Activated CD4-positive, alpha-beta T cell treated with anti-CD3 and anti-CD28 coated beads, Interleukin-2, amount 50 U/mL, for 24 hours (primary cell): ENCODE results near the gene PALM.
A peak's percentile ranks its signal among the peaks of the same experiment; 100 is the strongest.
"Not testable (repeated sequence)": the region's sequence is repeated elsewhere in the genome, so short reads cannot be mapped to it uniquely, and the experiment has no call there.

Experiments used
- DNase-seq, 2 donors: peaks; one replicate each; pipeline ENCODE4 v3.0.0-alpha.2; 2020; ENCODE audit warnings: low read depth in 1 of 2, low spot score in 1 of 2

Gene PALM

DNA sequence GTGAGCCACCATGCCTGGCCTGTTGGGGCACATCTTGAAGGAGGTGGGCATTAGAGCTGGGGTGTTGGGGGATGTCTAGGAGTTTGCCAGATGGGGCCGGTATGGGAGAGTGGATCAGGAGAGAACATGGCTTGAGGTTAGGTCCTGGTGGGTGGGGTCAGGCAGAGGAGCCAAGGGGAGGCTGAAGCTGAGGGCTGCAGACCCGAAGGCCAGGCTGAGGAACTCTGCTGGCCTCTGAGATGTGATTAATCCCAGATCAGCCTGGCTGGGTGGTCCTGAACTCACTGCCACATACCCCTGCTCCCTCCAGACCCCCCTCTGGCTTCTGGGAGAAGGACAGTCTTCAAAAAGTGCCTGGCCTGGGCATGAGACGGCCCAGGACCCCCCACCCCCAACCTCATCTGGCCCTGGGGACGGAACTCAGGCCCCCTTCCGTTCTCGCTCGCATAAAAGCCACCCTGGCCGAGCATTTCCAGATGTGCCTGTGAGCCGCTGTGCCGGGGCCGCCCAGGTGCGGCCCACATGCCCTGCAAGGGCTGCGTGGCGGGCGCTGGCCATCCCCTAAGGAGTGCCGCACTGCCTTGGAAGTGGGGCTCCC lies 29.8 kb upstream of the PALM start:
- no peak for DNase-seq

- no peak for DNase-seq
Measured at GRCh38 chr19:679418-680286, 29.1 kb upstream of the PALM start.

DNA sequence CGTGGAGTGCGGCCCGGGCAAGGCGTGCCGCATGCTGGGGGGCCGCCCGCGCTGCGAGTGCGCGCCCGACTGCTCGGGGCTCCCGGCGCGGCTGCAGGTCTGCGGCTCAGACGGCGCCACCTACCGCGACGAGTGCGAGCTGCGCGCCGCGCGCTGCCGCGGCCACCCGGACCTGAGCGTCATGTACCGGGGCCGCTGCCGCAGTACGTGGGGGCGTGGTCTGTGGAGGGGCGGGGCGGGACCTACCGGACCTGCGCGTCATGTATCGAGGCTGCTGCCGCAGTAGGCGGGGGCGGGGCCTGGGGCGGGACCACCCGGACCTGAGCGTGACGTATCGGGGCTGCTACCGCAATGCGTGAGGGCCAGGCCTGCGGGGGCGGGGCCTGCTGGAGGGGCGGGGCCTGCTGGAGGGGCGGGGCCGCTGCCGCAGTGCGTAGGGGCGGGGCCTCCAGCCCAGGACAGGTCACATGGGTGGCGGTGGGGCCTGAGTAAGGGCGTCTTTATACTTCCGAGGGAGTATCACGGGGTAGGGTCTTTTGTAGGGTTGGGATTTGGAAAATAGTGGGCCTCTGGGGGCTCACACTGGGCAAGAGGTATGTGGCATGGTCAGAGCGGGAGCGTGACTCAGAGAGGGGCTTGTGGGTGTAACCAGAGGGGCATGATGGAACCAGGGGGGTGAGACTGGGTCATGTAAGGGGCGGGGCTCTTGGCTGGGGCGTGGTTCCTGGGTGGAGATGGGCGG lies 28.3 kb upstream of the PALM start:
- DNase-seq: peak; percentile 99 to 100

GRCh38 chr19:681029-682019 lies 27.4 kb upstream of the PALM start:
- DNase-seq: peak in 1 of 2 donors; percentile 94

DNA sequence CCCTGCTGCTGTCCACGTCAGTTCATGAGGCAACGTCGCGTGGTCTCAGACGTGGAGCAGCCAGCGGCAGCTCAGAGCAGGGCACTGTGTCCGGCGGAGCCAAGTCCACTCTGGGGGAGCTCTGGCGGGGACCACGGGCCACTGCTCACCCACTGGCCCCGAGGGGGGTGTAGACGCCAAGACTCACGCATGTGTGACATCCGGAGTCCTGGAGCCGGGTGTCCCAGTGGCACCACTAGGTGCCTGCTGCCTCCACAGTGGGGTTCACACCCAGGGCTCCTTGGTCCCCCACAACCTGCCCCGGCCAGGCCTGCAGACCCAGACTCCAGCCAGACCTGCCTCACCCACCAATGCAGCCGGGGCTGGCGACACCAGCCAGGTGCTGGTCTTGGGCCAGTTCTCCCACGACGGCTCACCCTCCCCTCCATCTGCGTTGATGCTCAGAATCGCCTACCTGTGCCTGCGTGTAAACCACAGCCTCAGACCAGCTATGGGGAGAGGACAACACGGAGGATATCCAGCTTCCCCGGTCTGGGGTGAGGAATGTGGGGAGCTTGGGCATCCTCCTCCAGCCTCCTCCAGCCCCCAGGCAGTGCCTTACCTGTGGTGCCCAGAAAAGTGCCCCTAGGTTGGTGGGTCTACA lies 25.9 kb upstream of the PALM start:
- DNase-seq: no peak

DNA sequence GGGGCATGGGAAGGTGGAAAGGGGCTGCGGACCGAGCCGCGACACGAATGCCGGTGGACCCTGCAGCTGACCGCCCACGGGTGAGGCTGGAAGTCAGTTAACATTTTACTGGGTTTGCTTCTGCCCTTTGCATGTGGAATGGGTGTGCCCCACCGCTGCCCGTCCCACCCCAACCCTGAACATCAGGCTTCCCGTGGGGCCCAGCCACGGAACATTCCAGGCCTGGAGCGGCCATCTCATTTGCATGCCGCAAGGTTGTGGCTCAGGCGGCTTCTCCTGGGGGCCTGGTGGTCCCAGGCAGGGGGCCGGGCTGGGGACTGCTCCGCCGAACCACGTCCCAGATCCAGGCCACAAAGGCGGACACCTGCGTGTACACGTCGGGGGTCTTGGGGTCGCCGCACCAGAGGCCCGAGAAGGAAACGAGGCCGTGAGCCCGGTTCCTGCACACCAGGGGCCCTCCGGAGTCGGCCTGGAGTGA lies 23.2 kb upstream of the PALM start:
- DNase-seq: no peak

GRCh38 chr19:686589-687297 lies 22.0 kb upstream of the PALM start:
- DNase-seq: no peak

GRCh38 chr19:687569-688166 lies 21.1 kb upstream of the PALM start:
- DNase-seq: no peak

GRCh38 chr19:688214-688613 lies 20.5 kb upstream of the PALM start:
- no peak for DNase-seq

GRCh38 chr19:688992-689391 lies 19.7 kb upstream of the PALM start:
- no peak for DNase-seq

DNA sequence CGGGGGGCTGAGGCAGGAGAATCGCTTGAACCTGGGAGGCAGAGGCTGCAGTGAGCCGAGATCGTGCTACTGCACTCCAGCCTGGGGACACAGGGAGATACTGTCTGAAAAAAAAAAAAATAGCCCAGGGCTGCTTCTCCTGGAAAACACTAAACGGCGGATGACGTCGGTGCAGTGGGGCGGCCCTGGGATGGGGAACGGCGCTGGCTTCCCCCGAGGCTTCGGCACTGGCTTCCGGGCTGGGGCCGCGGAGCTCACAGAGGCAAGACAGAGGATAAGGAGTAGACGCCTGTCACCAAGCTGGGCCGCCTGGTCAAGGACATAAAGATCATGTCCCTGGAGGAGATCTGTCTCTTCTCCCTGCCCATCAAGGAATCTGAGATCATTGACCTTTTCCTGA lies 18.5 kb upstream of the PALM start:
- no peak for DNase-seq

DNA sequence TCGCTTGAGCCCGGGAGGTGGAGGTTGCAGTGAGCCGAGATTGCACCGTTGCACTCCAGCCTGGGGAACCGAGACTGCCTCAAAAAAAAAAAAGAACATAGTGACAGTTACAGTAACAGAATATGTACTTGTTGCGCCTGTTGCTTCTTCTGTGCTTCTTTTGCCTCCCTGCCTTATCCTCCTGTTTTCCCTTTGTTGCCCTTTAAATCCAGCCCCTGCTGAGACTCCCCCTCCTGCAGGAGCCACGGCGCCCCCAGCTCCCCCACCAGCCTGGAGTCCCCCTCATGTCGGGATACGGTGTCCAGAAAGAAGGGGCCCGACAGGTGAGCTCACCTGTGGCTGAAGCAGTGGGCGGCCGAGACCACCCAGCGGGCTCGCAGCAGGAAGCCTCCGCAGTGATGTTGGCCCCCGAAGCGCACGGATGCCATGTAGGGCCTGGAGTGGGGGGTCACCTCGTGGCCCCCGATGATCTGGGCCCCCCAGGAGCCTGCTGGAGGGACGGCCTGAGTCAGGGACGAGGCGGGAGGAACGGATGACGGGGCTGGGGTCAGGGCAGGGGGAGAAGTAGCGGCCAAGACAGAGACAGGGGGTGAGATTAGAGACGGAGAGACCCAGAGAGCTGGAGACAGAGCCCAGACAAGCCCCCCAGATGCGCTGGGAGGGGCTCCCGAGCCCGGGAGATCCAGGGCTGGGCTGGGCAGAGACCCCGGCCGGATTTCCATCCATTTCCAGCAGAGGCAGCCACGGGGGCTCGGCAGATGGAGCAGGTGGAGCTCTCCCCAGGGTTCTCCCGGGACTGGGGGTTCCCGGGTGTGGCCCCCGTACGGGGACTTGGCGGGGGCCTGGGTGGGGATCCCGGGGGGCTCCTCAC lies 14.0 kb upstream of the PALM start:
- DNase-seq: no peak

DNA sequence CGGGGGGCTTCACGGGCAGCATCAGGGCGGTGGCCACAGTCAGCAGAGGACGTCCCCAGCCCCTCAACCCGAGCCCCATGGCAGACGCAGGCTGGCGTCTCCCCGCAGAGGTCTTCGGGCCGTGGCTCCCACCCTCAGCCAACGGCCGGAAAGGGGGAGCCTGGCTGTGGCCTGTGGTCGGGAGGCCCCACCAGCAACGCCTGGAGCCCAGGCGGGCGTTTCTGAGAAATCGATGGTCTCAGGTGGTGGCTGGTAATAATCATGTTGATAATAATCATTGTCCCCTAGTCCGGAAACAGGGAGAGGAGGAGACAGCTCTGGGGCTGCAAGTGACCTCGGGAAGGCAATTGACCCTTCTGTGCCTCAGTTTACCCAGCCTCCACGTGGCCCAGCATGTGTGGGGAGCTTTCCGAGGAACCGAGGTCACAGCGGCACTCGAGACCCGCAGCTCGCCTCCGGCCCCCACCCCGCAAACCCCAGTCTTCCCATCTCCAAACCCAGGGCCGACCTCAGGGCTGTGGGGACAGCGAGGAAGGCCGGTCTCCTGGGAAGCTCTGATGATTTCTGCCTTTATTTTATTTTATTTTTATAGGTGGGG lies 13.3 kb upstream of the PALM start, which contains the start of gene PRSS57:
Gene PRSS57 (minus strand): TSS at position 101 of the 598 bp plus-strand sequence. CDS start 22 bp downstream, at position 79.
- no peak for DNase-seq

- not testable (repeated sequence) for DNase-seq
Measured at GRCh38 chr19:698529-698928, 10.2 kb upstream of the PALM start.

GRCh38 chr19:699885-700284 lies 8.8 kb upstream of the PALM start:
- not testable (repeated sequence) for DNase-seq

DNA sequence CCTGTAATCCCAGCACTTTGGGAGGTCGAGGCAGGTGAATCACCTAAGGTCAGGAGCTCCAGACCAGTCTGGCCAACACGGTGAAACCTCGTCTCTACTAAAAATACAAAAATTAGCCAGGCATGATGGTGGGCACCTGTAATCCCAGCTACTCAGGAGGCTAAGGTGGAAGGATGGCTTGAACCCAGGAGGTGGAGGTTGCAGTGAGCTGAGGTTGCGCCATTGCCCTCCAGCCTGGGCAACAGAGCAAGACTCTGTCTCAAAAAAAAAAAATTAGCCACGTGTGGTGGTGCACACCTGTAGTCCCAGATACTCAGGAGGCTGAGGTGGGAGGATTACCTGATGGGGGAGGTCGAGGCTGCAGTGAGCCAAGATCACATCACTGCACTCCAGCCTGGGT lies 5.9 kb upstream of the PALM start:
- DNase-seq: not testable (repeated sequence)

GRCh38 chr19:703329-703650 lies 5.4 kb upstream of the PALM start:
- DNase-seq: no peak
